Ovary (tissue), 3 donors: ENCODE results near the gene PRDM1.

ENCODE experiments used
- CTCF ChIP-seq, 3 donors: fragments of 450-650 bp in 2 of 3; fragments of 200-600 bp in 1 of 3; IDR thresholded peaks; one replicate each; pipeline versions ENCODE4 v1.5.1 to v1.8.0; 2016 to 2022; ENCODE audit warnings: antibody characterized with exemption in 3 of 3, mild to moderate bottlenecking in 1 of 3
- POLR2A ChIP-seq: fragments of 450-650 bp; IDR thresholded peaks from one replicate; pipeline ENCODE4 v1.6.1; 2017; ENCODE audit warnings: antibody characterized with exemption, mild to moderate bottlenecking, moderate library complexity
- donor health status: DM: no; HTN: no; CAD: no.

- TF ChIP-seq CTCF (IDR thresholded peaks at IDR 0.05) = no peak
- TF ChIP-seq POLR2A = no peak
Measured at GRCh38 chr6:106104476-106104875, 18.3 kb downstream of the PRDM1 start.
